ENCODE measurements around the gene CYB5D1.

Gene CYB5D1

DNA sequence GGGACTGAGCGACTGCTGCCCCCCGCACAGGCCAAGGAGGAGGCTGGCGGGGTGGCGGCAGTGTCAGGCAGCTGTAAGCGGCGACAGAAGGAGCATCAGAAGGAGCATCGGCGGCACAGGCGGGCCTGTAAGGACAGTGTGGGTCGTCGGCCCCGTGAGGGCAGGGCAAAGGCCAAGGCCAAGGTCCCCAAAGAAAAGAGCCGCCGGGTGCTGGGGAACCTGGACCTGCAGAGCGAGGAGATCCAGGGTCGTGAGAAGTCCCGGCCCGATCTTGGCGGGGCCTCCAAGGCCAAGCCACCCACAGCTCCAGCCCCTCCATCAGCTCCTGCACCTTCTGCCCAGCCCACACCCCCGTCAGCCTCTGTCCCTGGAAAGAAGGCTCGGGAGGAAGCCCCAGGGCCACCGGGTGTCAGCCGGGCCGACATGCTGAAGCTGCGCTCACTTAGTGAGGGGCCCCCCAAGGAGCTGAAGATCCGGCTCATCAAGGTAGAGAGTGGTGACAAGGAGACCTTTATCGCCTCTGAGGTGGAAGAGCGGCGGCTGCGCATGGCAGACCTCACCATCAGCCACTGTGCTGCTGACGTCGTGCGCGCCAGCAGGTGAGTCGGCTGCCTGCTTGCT is 8.6 kb upstream of the CYB5D1 start:
- no peak for TF ChIP-seq POLR2AphosphoS5 (IDR thresholded peaks at IDR 0.05; ENCODE audit: low read depth)
- no peak overlapping the region for H3K4me3 ChIP-seq (replicated peaks; ENCODE audit: insufficient read depth, low read length)
- no peaks in the 10 kb centered on the region for H3K27me3 ChIP-seq (ENCODE audit: insufficient read depth, poor library complexity, severe bottlenecking)
- H3K27ac ChIP-seq (replicated peaks): no peak overlapping the region
- DNase-seq (ENCODE audit: low read depth in 1 of 2, low spot score in 1 of 2): no peak

DNA sequence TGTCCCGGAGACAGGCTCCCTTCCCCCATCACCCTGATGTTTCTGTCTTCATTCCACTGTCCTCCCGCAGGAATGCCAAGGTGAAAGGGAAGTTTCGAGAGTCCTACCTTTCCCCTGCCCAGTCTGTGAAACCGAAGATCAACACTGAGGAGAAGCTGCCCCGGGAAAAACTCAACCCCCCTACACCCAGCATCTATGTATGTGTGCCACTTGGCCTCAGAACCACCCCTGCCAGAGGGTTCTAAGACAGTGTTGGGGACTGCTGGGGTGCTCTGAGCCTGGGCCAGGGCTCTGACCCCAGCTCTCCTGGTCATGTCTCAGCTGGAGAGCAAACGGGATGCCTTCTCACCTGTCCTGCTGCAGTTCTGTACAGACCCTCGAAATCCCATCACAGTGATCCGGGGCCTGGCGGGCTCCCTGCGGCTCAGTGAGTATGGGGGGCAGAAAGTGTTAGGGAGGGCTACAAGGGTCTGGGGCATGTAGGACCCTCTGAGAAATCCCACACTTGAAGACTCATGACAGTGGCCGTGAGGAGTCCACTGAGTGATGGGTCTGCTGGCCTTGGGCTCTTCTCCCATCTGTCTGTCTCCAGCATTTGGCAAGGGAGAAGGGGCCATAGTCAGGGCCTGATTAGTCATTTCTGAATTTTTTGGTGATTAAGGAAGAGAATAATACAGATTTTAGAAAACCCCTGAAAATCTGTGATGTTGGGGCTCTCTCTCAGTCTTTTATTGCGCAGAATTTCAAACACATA is 7.9 kb upstream of the CYB5D1 start:
- Histone ChIP-seq H3K4me3 (replicated peaks; ENCODE audit: insufficient read depth, low read length) (no peak overlapping the region), H3K27me3 (ENCODE audit: insufficient read depth, poor library complexity, severe bottlenecking) (no peaks in the 10 kb centered on the region), H3K27ac (replicated peaks) (no peak overlapping the region)
- TF ChIP-seq, protein P1, sequence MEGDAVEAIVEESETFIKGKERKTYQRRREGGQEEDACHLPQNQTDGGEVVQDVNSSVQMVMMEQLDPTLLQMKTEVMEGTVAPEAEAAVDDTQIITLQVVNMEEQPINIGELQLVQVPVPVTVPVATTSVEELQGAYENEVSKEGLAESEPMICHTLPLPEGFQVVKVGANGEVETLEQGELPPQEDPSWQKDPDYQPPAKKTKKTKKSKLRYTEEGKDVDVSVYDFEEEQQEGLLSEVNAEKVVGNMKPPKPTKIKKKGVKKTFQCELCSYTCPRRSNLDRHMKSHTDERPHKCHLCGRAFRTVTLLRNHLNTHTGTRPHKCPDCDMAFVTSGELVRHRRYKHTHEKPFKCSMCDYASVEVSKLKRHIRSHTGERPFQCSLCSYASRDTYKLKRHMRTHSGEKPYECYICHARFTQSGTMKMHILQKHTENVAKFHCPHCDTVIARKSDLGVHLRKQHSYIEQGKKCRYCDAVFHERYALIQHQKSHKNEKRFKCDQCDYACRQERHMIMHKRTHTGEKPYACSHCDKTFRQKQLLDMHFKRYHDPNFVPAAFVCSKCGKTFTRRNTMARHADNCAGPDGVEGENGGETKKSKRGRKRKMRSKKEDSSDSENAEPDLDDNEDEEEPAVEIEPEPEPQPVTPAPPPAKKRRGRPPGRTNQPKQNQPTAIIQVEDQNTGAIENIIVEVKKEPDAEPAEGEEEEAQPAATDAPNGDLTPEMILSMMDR (IDR thresholded peaks at IDR 0.05; ENCODE audit: insufficient read depth, low read length): no peak
- TF ChIP-seq SPI1 (IDR thresholded peaks at IDR 0.05; ENCODE audit: borderline replicate concordance, low read depth) (no peak), POLR2AphosphoS5 (IDR thresholded peaks at IDR 0.05; ENCODE audit: low read depth) (no peak), GABPA (IDR thresholded peaks at IDR 0.05; ENCODE audit: low read depth) (no peak)
- TF ChIP-seq, protein P2, sequence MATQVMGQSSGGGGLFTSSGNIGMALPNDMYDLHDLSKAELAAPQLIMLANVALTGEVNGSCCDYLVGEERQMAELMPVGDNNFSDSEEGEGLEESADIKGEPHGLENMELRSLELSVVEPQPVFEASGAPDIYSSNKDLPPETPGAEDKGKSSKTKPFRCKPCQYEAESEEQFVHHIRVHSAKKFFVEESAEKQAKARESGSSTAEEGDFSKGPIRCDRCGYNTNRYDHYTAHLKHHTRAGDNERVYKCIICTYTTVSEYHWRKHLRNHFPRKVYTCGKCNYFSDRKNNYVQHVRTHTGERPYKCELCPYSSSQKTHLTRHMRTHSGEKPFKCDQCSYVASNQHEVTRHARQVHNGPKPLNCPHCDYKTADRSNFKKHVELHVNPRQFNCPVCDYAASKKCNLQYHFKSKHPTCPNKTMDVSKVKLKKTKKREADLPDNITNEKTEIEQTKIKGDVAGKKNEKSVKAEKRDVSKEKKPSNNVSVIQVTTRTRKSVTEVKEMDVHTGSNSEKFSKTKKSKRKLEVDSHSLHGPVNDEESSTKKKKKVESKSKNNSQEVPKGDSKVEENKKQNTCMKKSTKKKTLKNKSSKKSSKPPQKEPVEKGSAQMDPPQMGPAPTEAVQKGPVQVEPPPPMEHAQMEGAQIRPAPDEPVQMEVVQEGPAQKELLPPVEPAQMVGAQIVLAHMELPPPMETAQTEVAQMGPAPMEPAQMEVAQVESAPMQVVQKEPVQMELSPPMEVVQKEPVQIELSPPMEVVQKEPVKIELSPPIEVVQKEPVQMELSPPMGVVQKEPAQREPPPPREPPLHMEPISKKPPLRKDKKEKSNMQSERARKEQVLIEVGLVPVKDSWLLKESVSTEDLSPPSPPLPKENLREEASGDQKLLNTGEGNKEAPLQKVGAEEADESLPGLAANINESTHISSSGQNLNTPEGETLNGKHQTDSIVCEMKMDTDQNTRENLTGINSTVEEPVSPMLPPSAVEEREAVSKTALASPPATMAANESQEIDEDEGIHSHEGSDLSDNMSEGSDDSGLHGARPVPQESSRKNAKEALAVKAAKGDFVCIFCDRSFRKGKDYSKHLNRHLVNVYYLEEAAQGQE (IDR thresholded peaks at IDR 0.05; ENCODE audit: insufficient replicate concordance, low read depth): no peak
- DNase-seq (ENCODE audit: low read depth in 1 of 2, low spot score in 1 of 2): no peak

DNA sequence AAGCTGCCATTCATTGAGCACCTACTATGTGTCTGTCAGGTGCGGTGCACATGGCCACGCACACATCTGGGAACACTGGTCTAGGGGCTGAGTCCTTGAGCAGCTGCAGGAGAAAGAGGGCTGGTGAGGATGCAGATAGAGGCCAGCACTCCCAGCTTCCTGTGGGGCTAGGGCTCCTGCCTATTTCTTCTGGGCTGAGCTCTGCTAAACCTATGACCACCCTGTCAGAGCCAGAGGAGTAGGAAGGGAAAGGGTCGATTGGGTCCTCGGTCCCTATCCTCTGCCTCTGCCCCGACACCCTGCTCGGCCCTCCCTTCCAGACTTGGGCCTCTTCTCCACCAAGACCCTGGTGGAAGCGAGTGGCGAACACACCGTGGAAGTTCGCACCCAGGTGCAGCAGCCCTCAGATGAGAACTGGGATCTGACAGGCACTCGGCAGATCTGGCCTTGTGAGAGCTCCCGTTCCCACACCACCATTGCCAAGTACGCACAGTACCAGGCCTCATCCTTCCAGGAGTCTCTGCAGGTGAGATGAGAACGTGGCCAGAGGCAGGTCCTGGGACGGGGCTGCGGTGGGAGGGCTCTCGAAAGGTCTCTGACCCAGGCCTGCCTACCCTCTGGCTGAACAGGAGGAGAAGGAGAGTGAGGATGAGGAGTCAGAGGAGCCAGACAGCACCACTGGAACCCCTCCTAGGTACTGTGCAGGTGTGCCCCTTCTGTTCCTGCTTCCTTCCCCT is 6.9 kb upstream of the CYB5D1 start:
- peak overlapping the region; percentile 23; the same call in 1 of the 2 replicates for H3K4me3 ChIP-seq (replicated peaks; ENCODE audit: insufficient read depth, low read length)
- no peak for DNase-seq (ENCODE audit: low read depth in 1 of 2, low spot score in 1 of 2)
- no peak overlapping the region for H3K27ac ChIP-seq (replicated peaks)
- TF ChIP-seq, protein P2 (IDR thresholded peaks at IDR 0.05; ENCODE audit: insufficient replicate concordance, low read depth): no peak
- TF ChIP-seq, protein P1 (IDR thresholded peaks at IDR 0.05; ENCODE audit: insufficient read depth, low read length): no peak
- TF ChIP-seq POLR2AphosphoS5 (IDR thresholded peaks at IDR 0.05; ENCODE audit: low read depth): no peak
- TF ChIP-seq GABPA (IDR thresholded peaks at IDR 0.05; ENCODE audit: low read depth): no peak
- no peak for TF ChIP-seq SPI1 (IDR thresholded peaks at IDR 0.05; ENCODE audit: borderline replicate concordance, low read depth)
- H3K27me3 ChIP-seq (ENCODE audit: insufficient read depth, poor library complexity, severe bottlenecking): no peaks in the 10 kb centered on the region

Data from HL-60 (cell line).